Measurements from ENCODE around the gene PRDM2. TPM values are rescaled to one million over a fixed set of nuclear protein-coding genes. Genes with fewer than 3 reads are reported as not detected.
"Not testable (repeated sequence)": the region's sequence is repeated elsewhere in the genome, so short reads cannot be mapped to it uniquely, and the experiment has no call there.

PRDM2 gene
- total and polyA plus RNA-seq, 5 donors from 2014 or later: 16.8 to 221 (median 19.7) TPM

GRCh38 chr1:13710086-13710485 is 10.1 kb downstream of the PRDM2 start:
- H3K27ac Mint-ChIP-seq: peak overlapping the region in 2 of 3 donors; percentile 8 to 57
- Histone ChIP-seq H3K4me1 (ENCODE audit: control insufficient read depth, insufficient read depth, low read length, poor library complexity, severe bottlenecking) (peaks cover 22% of the 10 kb centered on the region), H3K36me3 (ENCODE audit: control insufficient read depth, insufficient read depth, low read length) (peaks cover 5% of the 10 kb centered on the region), H3K9me3 (ENCODE audit: control insufficient read depth in 2 of 2, low read length in 2 of 2) (no peaks in the 10 kb centered on the region), H3K27me3 (ENCODE audit: control insufficient read depth, insufficient read depth, low read length) (no peaks in the 10 kb centered on the region), H3K4me3 (ENCODE audit: low read depth, low read length) (no peak overlapping the region), H3K27ac (ENCODE audit: insufficient read depth, low read length, poor library complexity, severe bottlenecking) (no peak overlapping the region)
- DNase-seq (no peak), ATAC-seq (ENCODE audit: low read depth in 2 of 2) (no peak)
- H3K27me3 Mint-ChIP-seq: no peaks in the 10 kb centered on the region
- peaks cover 19% of the 10 kb centered on the region for H3K36me3 Mint-ChIP-seq
- H3K4me1 Mint-ChIP-seq: peaks cover 49 to 88% (median 67%) of the 10 kb centered on the region in 4 donors
- no peak overlapping the region for H3K4me3 Mint-ChIP-seq
- no peaks in the 10 kb centered on the region for H3K9me3 Mint-ChIP-seq

DNA sequence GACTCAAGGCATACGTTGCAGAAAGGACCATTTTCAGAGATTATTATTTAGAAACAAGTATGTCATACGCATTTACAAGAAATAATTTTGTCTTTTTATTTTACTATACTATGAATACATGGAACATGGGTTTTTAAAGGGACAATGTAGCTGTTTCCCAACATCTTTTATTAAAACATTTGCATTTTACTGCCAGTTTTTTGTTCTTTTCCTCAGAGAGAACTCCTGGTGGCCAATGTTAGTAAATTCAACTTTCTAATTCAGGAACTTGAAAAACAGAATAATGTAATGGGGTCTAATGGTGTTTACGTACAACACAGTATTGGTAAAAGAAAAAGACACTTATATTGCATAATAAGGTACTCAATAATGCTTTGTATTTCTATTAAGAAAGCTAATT is 14.9 kb downstream of the PRDM2 start:
- Histone ChIP-seq H3K4me1 (ENCODE audit: control insufficient read depth, insufficient read depth, low read length, poor library complexity, severe bottlenecking) (peaks cover 6% of the 10 kb centered on the region), H3K27ac (ENCODE audit: insufficient read depth, low read length, poor library complexity, severe bottlenecking) (no peak overlapping the region), H3K4me3 (ENCODE audit: low read depth, low read length) (no peak overlapping the region), H3K36me3 (ENCODE audit: control insufficient read depth, insufficient read depth, low read length) (peaks cover 9% of the 10 kb centered on the region), H3K9me3 (ENCODE audit: control insufficient read depth in 2 of 2, low read length in 2 of 2) (no peaks in the 10 kb centered on the region), H3K27me3 (ENCODE audit: control insufficient read depth, insufficient read depth, low read length) (no peaks in the 10 kb centered on the region)
- DNase-seq: no peak
- Mint-ChIP-seq H3K4me3 (no peak overlapping the region), H3K4me1 (peaks cover 44 to 67% (median 49%) of the 10 kb centered on the region in 4 donors), H3K27me3 (no peaks in the 10 kb centered on the region), H3K27ac (peak overlapping the region in 1 of 3 donors; percentile 38), H3K36me3 (peaks cover 33% of the 10 kb centered on the region), H3K9me3 (peaks cover 0 to 1% (median 0%) of the 10 kb centered on the region in 7 donors)
- no peak for ATAC-seq (ENCODE audit: low read depth in 2 of 2)

- not testable (repeated sequence) for H3K36me3 ChIP-seq (ENCODE audit: control insufficient read depth, insufficient read depth, low read length); H3K9me3 Mint-ChIP-seq; H3K4me1 ChIP-seq (ENCODE audit: control insufficient read depth, insufficient read depth, low read length, poor library complexity, severe bottlenecking); H3K27me3 Mint-ChIP-seq; H3K27ac ChIP-seq (ENCODE audit: insufficient read depth, low read length, poor library complexity, severe bottlenecking); H3K4me3 ChIP-seq (ENCODE audit: low read depth, low read length); H3K4me3 Mint-ChIP-seq; ATAC-seq (ENCODE audit: low read depth in 2 of 2); DNase-seq; H3K9me3 ChIP-seq (ENCODE audit: control insufficient read depth in 2 of 2, low read length in 2 of 2); H3K27me3 ChIP-seq (ENCODE audit: control insufficient read depth, insufficient read depth, low read length); H3K27ac Mint-ChIP-seq
- H3K4me1 Mint-ChIP-seq: peaks cover 39 to 63% (median 51%) of the 10 kb centered on the region in 4 donors
- peaks cover 33% of the 10 kb centered on the region for H3K36me3 Mint-ChIP-seq
These were observed 15.8 kb downstream of the PRDM2 start for GRCh38 chr1:13715616-13716287.

DNA sequence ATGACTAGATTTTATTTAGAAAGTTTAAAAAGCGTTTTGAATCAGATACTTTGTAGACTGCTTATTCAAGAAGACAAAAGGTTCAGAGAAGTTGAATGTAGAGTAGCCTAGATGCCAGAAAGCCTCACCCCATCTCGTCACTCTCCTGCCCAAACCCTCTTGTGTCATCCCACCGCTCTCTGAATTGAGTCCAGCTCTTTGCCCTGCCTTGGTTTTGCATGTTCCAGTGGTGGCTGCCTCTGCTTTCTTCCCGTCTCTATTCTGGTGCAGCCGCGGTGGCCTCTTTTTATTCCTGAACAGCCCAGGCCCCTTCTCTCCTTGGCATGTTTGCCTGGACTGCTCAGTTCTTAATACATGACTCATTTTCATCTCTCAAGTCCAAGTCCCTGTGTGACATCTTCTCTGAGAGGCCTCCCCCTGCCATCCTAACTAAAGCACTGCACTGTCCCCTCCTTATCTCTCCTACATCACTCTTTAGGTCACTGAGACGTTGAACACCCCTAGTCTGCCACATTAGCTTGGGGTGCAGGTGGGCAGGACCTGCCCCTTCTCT is 22.9 kb downstream of the PRDM2 start:
- H3K4me3 Mint-ChIP-seq: peak overlapping the region in 1 of 4 donors; percentile 8
- Histone ChIP-seq H3K4me3 (ENCODE audit: low read depth, low read length) (no peak overlapping the region), H3K4me1 (ENCODE audit: control insufficient read depth, insufficient read depth, low read length, poor library complexity, severe bottlenecking) (peaks cover 10% of the 10 kb centered on the region)

GRCh38 chr1:13723810-13724209 is 23.8 kb downstream of the PRDM2 start:
- H3K36me3 Mint-ChIP-seq: peaks cover 17% of the 10 kb centered on the region
- no peaks in the 10 kb centered on the region for H3K9me3 Mint-ChIP-seq
- DNase-seq (no peak), ATAC-seq (ENCODE audit: low read depth in 2 of 2) (no peak)
- Histone ChIP-seq H3K4me1 (ENCODE audit: control insufficient read depth, insufficient read depth, low read length, poor library complexity, severe bottlenecking) (peaks cover 10% of the 10 kb centered on the region), H3K9me3 (ENCODE audit: control insufficient read depth in 2 of 2, low read length in 2 of 2) (no peaks in the 10 kb centered on the region), H3K27ac (ENCODE audit: insufficient read depth, low read length, poor library complexity, severe bottlenecking) (no peak overlapping the region), H3K27me3 (ENCODE audit: control insufficient read depth, insufficient read depth, low read length) (no peaks in the 10 kb centered on the region), H3K4me3 (ENCODE audit: low read depth, low read length) (no peak overlapping the region), H3K36me3 (ENCODE audit: control insufficient read depth, insufficient read depth, low read length) (peaks cover 13% of the 10 kb centered on the region)
- H3K27ac Mint-ChIP-seq: peak overlapping the region; percentile 26 to 86 (median 81)
- H3K27me3 Mint-ChIP-seq: no peaks in the 10 kb centered on the region
- H3K4me3 Mint-ChIP-seq: no peak overlapping the region
- H3K4me1 Mint-ChIP-seq: peaks cover 27 to 78% (median 56%) of the 10 kb centered on the region in 4 donors

More for the DNA sequence above, 22.9 kb downstream of the PRDM2 start:
- H3K36me3 ChIP-seq (ENCODE audit: control insufficient read depth, insufficient read depth, low read length): peaks cover 13% of the 10 kb centered on the region
- no peaks in the 10 kb centered on the region for H3K9me3 ChIP-seq (ENCODE audit: control insufficient read depth in 2 of 2, low read length in 2 of 2)
- peak overlapping the region; percentile 78 to 99 (median 86) for H3K27ac Mint-ChIP-seq
- no peaks in the 10 kb centered on the region for H3K27me3 Mint-ChIP-seq
- H3K36me3 Mint-ChIP-seq: peaks cover 25% of the 10 kb centered on the region
- no peak overlapping the region for H3K27ac ChIP-seq (ENCODE audit: insufficient read depth, low read length, poor library complexity, severe bottlenecking)
- ATAC-seq (ENCODE audit: low read depth in 2 of 2) (no peak), DNase-seq (no peak)
- peaks cover 29 to 76% (median 55%) of the 10 kb centered on the region in 4 donors for H3K4me1 Mint-ChIP-seq
- H3K27me3 ChIP-seq (ENCODE audit: control insufficient read depth, insufficient read depth, low read length): no peaks in the 10 kb centered on the region
- H3K9me3 Mint-ChIP-seq: no peaks in the 10 kb centered on the region

DNA sequence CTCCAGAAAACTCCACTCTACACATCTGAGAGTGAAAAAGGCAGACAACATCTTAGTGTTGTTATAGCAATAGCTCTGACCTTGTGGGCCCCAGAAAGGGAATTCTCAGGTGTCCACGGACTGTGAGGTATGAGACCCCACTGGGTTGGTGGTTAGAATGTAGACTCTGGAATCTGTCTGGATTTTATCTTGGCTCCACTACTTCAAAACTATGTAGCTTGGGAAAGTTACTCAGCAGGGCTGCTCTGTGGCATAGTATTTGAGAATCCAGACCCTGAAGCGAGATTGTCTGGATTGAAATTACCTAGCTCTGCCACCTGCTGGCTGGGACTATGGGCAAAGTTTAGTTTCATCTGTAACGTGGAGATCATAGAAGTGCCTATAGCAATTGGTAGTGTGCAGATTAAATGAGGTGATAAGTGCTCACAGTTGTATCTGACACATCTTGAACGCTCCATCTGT is 25.8 kb downstream of the PRDM2 start:
- peak overlapping the region in 2 of 3 donors; percentile 84 to 86 for H3K27ac Mint-ChIP-seq
- Histone ChIP-seq H3K27ac (ENCODE audit: insufficient read depth, low read length, poor library complexity, severe bottlenecking) (peak overlapping the region; percentile 61), H3K9me3 (ENCODE audit: control insufficient read depth in 2 of 2, low read length in 2 of 2) (no peaks in the 10 kb centered on the region), H3K36me3 (ENCODE audit: control insufficient read depth, insufficient read depth, low read length) (peaks cover 13% of the 10 kb centered on the region), H3K4me3 (ENCODE audit: low read depth, low read length) (no peak overlapping the region), H3K4me1 (ENCODE audit: control insufficient read depth, insufficient read depth, low read length, poor library complexity, severe bottlenecking) (peaks cover 22% of the 10 kb centered on the region), H3K27me3 (ENCODE audit: control insufficient read depth, insufficient read depth, low read length) (no peaks in the 10 kb centered on the region)
- H3K4me1 Mint-ChIP-seq: peaks cover 25 to 85% (median 63%) of the 10 kb centered on the region in 4 donors
- peak; percentile 49 to 81 (median 74) for DNase-seq
- no peaks in the 10 kb centered on the region for H3K9me3 Mint-ChIP-seq
- peak; percentile 56 to 63 for ATAC-seq (ENCODE audit: low read depth in 2 of 2)
- peak overlapping the region in 1 of 4 donors; percentile 5 for H3K4me3 Mint-ChIP-seq
- H3K27me3 Mint-ChIP-seq: no peaks in the 10 kb centered on the region
- peaks cover 11% of the 10 kb centered on the region for H3K36me3 Mint-ChIP-seq

GRCh38 chr1:13728091-13728715 is 28.2 kb downstream of the PRDM2 start:
- H3K4me1 ChIP-seq (ENCODE audit: control insufficient read depth, insufficient read depth, low read length, poor library complexity, severe bottlenecking): peaks cover 45% of the 10 kb centered on the region
- DNase-seq (no peak), ATAC-seq (ENCODE audit: low read depth in 2 of 2) (no peak)
- Mint-ChIP-seq H3K4me1 (peaks cover 45 to 93% (median 74%) of the 10 kb centered on the region in 4 donors), H3K9me3 (no peaks in the 10 kb centered on the region), H3K27me3 (no peaks in the 10 kb centered on the region), H3K4me3 (peak overlapping the region in 2 of 4 donors; percentile 6 to 68), H3K36me3 (peaks cover 2% of the 10 kb centered on the region), H3K27ac (peak overlapping the region; percentile 91 to 100 (median 99))
- peaks cover 4% of the 10 kb centered on the region for H3K36me3 ChIP-seq (ENCODE audit: control insufficient read depth, insufficient read depth, low read length)
- H3K27me3 ChIP-seq (ENCODE audit: control insufficient read depth, insufficient read depth, low read length): no peaks in the 10 kb centered on the region
- H3K27ac ChIP-seq (ENCODE audit: insufficient read depth, low read length, poor library complexity, severe bottlenecking): no peak overlapping the region
- no peak overlapping the region for H3K4me3 ChIP-seq (ENCODE audit: low read depth, low read length)
- no peaks in the 10 kb centered on the region for H3K9me3 ChIP-seq (ENCODE audit: control insufficient read depth in 2 of 2, low read length in 2 of 2)
